SK-N-SH treated with all-trans-retinoic acid at 6 μM for 48 hours (cell line): Measurements from ENCODE around the gene CCDC8.

Experiments
- OSR1 ChIP-seq: fragments of 250-450 bp; sonication (Bioruptor Pico); IDR thresholded peaks from 2 replicates; pipeline ENCODE4 v1.8.0; 2022; ENCODE audit warnings: moderate library complexity, mild to moderate bottlenecking, inconsistent platforms
- POU6F1 ChIP-seq: fragments of 250-450 bp; sonication (Bioruptor Pico); IDR thresholded peaks from 2 replicates; pipeline ENCODE4 v1.8.0; 2021; ENCODE audit warnings: low read depth, mild to moderate bottlenecking, moderate library complexity, borderline replicate concordance
- TOX ChIP-seq: fragments of 250-450 bp; sonication (Bioruptor Pico); IDR thresholded peaks from 2 replicates; pipeline ENCODE4 v1.8.0; 2021; ENCODE audit warnings: mild to moderate bottlenecking, moderate library complexity, borderline replicate concordance
- ZFP3 ChIP-seq: fragments of 250-450 bp; sonication (Bioruptor Pico); IDR thresholded peaks from 2 replicates; pipeline ENCODE4 v1.5.0; 2020; ENCODE audit warnings: mild to moderate bottlenecking, moderate library complexity

DNA sequence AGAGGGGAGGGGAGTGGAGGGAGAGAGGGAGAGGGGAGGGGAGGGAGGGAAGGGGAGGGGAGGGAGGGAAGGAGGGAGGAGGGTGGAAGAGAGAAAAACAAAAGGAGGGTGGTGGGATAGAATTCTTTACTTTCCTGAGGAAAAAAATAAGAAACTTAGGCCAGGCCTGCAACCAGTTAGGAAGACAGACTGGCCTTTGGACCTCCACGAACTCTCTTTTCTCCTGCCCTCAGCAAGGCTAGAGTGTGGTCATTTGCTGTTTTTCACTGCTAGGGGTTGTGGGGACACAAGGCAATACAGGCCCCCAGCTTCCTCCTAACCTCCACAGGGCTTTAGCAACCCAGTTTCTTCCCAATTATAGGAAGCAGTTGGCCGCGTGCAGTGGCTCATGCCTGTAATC is 4.2 kb downstream of the CCDC8 start:
- TF ChIP-seq ZFP3 (no peak), OSR1 (CRISPR knock-in tag) (no peak), POU6F1 (CRISPR knock-in tag) (no peak), TOX (CRISPR knock-in tag) (no peak)
